Large intestine (tissue), 3 donors: ENCODE data around the gene GOLGA5. TPM values are rescaled to one million over a fixed set of nuclear protein-coding genes. Genes with fewer than 3 reads are reported as not detected.
"Not testable (repeated sequence)": the region's sequence is repeated elsewhere in the genome, so short reads cannot be mapped to it uniquely, and the experiment has no call there.

ENCODE experiments used
- DNase-seq, 2 donors: peaks; one replicate each; pipeline versions ENCODE4 v3.0.0 to v3.0.0-alpha.2; 2013
- H3K27ac ChIP-seq: one replicate; pipeline ENCODE4 v1.5.1; 2013; ENCODE audit warnings: low read length
- H3K27me3 ChIP-seq: 2 replicates; pipeline ENCODE4 v1.6.1; 2013; ENCODE audit warnings: low read length; ENCODE audit not compliant: control insufficient read depth, insufficient read depth
- H3K36me3 ChIP-seq: 2 replicates; pipeline ENCODE4 v1.6.1; 2013; ENCODE audit warnings: low read length; ENCODE audit not compliant: control insufficient read depth, insufficient read depth
- H3K4me1 ChIP-seq: one replicate; pipeline ENCODE4 v1.6.1; 2013; ENCODE audit warnings: low read length; ENCODE audit not compliant: control insufficient read depth, insufficient read depth
- H3K4me3 ChIP-seq: one replicate; pipeline ENCODE4 v1.5.1; 2013; ENCODE audit warnings: low read length
- H3K9me3 ChIP-seq: one replicate; pipeline ENCODE4 v1.6.1; 2013; ENCODE audit warnings: mild to moderate bottlenecking, low read depth, low read length, moderate library complexity; ENCODE audit not compliant: control insufficient read depth
- WGBS: methylation state at CpG from one replicate; pipeline ENCODE4 v1.1.5; 2013; ENCODE audit warnings: low lambda C conversion rate; ENCODE audit not compliant: insufficient coverage; 5-methylcytosine and 5-hydroxymethylcytosine counted together
- polyA plus RNA-seq: library from polyadenylated mRNA; unstranded; fragments of 120-200 nt; gene quantifications from one replicate; pipeline ENCODE4 v1.2.1, GENCODE V29; 2013

Gene GOLGA5
- polyA plus RNA-seq, 1 donor = 37.5 TPM

- no CpG with 5 or more reads among the region's 7 CpGs for WGBS
- H3K27ac ChIP-seq = peak overlapping the region; percentile 72
- not testable (repeated sequence) for DNase-seq, H3K4me3 ChIP-seq, H3K9me3 ChIP-seq, H3K27me3 ChIP-seq
- peaks cover 10% of the 10 kb centered on the region for H3K4me1 ChIP-seq
- peaks cover 45% of the 10 kb centered on the region for H3K36me3 ChIP-seq
Measured at GRCh38 chr14:92820536-92820840, 26.4 kb downstream of the GOLGA5 start.

DNA sequence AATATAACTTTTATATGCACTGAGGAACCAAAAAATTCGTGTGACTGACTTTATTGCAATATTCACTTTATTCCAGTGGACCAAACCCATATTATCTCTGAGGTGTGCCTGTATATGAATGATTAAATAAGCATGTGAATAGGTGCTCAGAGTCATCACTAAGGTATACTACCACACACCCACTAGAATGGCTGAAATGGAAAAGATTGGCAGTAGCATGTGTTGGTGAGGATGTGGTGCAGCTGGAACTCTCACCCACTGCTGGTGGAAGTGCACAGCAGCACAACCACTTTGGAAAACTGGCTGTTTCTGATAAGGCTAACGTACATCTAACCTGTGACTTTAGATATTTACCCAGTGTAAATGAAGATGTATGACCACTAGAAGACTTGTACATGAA is 36.8 kb downstream of the GOLGA5 start:
- H3K9me3 ChIP-seq = no peaks in the 10 kb centered on the region
- H3K27me3 ChIP-seq = no peaks in the 10 kb centered on the region
- DNase-seq = no peak
- H3K4me1 ChIP-seq = no peaks in the 10 kb centered on the region
- no peak overlapping the region for H3K27ac ChIP-seq
- peaks cover 62% of the 10 kb centered on the region for H3K36me3 ChIP-seq
- WGBS = 80% methylated on average over 1 of the region's 2 CpGs
- no peak overlapping the region for H3K4me3 ChIP-seq

DNA sequence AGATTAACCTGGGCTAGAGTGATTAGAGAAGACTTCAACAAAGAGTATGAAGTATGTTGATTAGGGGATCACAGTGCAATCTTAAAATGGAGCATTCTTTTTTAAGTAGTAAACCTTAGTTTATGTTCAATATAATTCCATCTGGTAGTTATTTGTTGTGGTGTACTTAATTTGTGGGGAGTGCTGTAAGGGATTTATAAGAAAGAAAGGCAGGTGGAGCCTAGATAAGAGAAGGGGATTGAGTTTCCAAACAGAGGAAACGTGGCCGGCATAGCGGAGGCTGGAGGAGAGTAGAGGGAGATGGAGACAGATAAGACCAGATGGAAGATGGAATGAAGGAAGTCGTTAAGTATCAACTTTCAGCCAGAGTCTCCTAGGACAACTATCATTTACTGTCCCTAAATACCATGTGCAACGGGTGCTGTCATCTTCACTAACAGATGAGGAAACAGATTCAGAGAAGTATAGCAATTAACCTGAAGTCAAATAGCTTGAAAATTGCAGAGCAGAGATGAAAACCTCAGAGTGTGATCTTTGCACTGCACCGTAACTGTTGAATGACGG is 38.1 kb downstream of the GOLGA5 start:
- 0% methylated on average over 2 of the region's 7 CpGs for WGBS
- Histone ChIP-seq H3K36me3 (peaks cover 66% of the 10 kb centered on the region), H3K27me3 (no peaks in the 10 kb centered on the region), H3K9me3 (no peaks in the 10 kb centered on the region), H3K4me1 (no peaks in the 10 kb centered on the region), H3K4me3 (no peak overlapping the region), H3K27ac (no peak overlapping the region)
- no peak for DNase-seq

- no peak overlapping the region for H3K4me3 ChIP-seq
- DNase-seq = no peak
- WGBS = 90% methylated on average over 2 of the region's 4 CpGs
- H3K4me1 ChIP-seq = no peaks in the 10 kb centered on the region
- peaks cover 37% of the 10 kb centered on the region for H3K36me3 ChIP-seq
- H3K27ac ChIP-seq = no peak overlapping the region
- H3K9me3 ChIP-seq = no peaks in the 10 kb centered on the region
- H3K27me3 ChIP-seq = no peaks in the 10 kb centered on the region
Measured at GRCh38 chr14:92841930-92842329, 47.8 kb downstream of the GOLGA5 start.

DNA sequence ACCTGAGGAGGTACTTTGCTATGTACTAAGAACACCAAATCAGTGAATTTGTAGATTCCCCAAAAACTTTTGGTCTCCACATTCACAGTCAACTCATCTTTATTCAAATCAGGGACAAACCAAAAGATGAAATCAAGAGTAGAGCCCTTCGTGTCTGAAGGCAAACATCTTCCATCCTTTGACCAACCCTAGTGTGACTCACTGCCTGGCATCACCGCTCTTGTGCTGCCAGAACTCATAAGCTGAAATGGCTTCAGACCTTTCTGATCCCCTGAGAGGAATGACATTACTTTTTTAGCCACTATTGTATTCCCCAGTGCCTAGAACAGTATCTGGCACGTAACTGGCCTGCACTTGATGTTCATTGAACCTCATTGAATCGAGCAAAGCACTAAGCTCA is 50.1 kb downstream of the GOLGA5 start:
- whole genome bisulfite sequencing = 60% methylated on average over 1 of the region's 4 CpGs
- no peaks in the 10 kb centered on the region for H3K27me3 ChIP-seq
- no peaks in the 10 kb centered on the region for H3K4me1 ChIP-seq
- H3K9me3 ChIP-seq = no peaks in the 10 kb centered on the region
- H3K36me3 ChIP-seq = peaks cover 18% of the 10 kb centered on the region
- no peak overlapping the region for H3K27ac ChIP-seq
- no peak for DNase-seq
- no peak overlapping the region for H3K4me3 ChIP-seq

DNA sequence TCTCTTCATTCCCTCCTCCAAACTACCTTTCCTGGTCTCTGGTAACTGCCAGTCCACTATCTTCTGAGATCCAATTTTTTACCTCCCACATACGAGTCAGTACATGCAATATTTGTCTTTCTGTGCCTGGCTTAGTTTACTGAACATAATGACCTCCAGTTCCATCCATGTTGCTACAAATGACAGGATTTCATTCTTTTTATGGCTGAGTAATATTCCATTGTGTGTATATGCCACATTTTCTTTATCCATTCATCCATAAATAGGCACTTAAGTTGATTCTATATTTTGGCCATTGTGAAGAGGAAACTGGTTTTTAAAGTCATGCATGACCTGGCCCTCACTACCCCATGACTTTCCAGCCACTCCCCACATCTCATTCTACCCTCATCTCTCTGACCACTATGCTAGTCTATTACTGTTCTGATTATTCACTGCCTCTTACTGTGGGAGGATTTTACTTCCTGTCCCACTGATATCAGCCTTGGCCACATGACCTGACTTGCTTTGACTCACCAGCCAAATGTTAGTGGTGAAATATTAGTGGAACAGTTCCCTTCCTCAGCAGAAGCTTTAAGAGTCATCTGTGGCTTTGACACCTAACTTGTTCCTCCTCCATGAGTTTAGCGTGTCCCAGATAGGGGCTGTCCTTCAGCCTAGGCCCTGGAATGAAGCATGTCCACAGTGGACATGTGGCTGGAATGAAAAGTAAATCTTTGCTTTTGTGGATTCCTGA is 52.2 kb downstream of the GOLGA5 start:
- no peak overlapping the region for H3K27ac ChIP-seq
- H3K36me3 ChIP-seq = peaks cover 6% of the 10 kb centered on the region
- no peaks in the 10 kb centered on the region for H3K27me3 ChIP-seq
- no peak for DNase-seq
- WGBS = no CpG with 5 or more reads among the region's 2 CpGs
- H3K4me3 ChIP-seq = no peak overlapping the region
- no peaks in the 10 kb centered on the region for H3K4me1 ChIP-seq
- H3K9me3 ChIP-seq = no peaks in the 10 kb centered on the region

- H3K4me1 ChIP-seq = no peaks in the 10 kb centered on the region
- H3K27me3 ChIP-seq = no peaks in the 10 kb centered on the region
- no peak overlapping the region for H3K27ac ChIP-seq
- DNase-seq = no peak
- no CpG with 5 or more reads among the region's 6 CpGs for WGBS
- no peaks in the 10 kb centered on the region for H3K9me3 ChIP-seq
- H3K4me3 ChIP-seq = no peak overlapping the region
- H3K36me3 ChIP-seq = no peaks in the 10 kb centered on the region
Measured at GRCh38 chr14:92847278-92847677, 53.2 kb downstream of the GOLGA5 start.

DNA sequence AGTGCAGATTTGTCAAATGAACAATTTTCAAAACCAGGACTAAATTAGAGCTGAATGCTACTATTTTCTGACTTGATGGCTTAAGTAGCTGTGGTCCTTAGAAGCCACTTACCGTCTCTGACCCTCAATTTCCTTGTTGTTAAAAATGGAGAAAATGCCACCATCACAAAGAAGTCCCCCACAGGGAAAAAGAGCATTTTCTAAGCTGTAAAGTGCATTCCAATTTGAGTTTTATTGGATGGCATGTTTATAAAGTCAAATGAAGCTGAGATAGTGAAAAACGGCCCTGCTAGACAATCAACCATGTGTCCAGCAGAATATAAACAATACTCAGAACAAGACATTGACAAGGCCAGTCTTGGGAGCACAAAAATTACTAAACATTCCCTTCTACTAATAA is 53.6 kb downstream of the GOLGA5 start:
- Histone ChIP-seq H3K4me3 (no peak overlapping the region), H3K27me3 (no peaks in the 10 kb centered on the region), H3K27ac (no peak overlapping the region), H3K9me3 (no peaks in the 10 kb centered on the region), H3K36me3 (no peaks in the 10 kb centered on the region), H3K4me1 (no peaks in the 10 kb centered on the region)
- WGBS = 83% methylated on average over 1 of the region's 2 CpGs
- DNase-seq = no peak

- H3K9me3 ChIP-seq = no peaks in the 10 kb centered on the region
- no peak for DNase-seq
- no peaks in the 10 kb centered on the region for H3K36me3 ChIP-seq
- H3K4me1 ChIP-seq = no peaks in the 10 kb centered on the region
- H3K4me3 ChIP-seq = no peak overlapping the region
- H3K27ac ChIP-seq = no peak overlapping the region
- WGBS = no CpG with 5 or more reads among the region's 4 CpGs
- no peaks in the 10 kb centered on the region for H3K27me3 ChIP-seq
Measured at GRCh38 chr14:92848887-92849286, 54.8 kb downstream of the GOLGA5 start.

DNA sequence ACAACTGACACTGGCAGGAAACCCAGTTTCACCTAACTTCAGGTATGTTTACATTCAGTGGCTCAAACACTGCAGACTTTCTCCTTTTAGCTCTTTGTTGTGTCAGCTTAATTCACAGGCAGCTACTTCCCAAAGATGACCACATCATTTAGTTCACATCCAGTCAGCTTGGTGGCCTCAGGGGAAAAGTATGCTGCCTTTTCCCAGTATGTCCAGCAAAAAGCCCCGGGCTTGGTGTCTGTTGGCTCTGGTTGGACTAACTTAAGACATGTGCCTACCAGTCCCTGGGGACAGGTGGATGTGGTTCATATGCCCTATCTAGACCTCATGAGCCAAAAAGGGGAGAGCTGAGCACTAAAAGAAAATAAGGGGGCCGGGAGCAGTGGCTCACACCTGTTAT is 56.4 kb downstream of the GOLGA5 start:
- no peak for DNase-seq
- H3K27me3 ChIP-seq = no peaks in the 10 kb centered on the region
- no peaks in the 10 kb centered on the region for H3K9me3 ChIP-seq
- no peaks in the 10 kb centered on the region for H3K36me3 ChIP-seq
- no CpG with 5 or more reads among the region's 2 CpGs for WGBS
- H3K4me1 ChIP-seq = no peaks in the 10 kb centered on the region
- no peak overlapping the region for H3K27ac ChIP-seq
- no peak overlapping the region for H3K4me3 ChIP-seq

GRCh38 chr14:92853136-92853535 is 59.0 kb downstream of the GOLGA5 start:
- no CpG with 5 or more reads among the region's 8 CpGs for WGBS
- H3K27ac ChIP-seq, H3K27me3 ChIP-seq, H3K4me3 ChIP-seq, DNase-seq, H3K9me3 ChIP-seq, H3K4me1 ChIP-seq, H3K36me3 ChIP-seq: not testable (repeated sequence)
